Nephron (organoid): ENCODE data around the gene EPB41L2.
A peak's percentile ranks its signal among the peaks of the same experiment; 100 is the strongest.

Experiments used
- H3K27ac Mint-ChIP-seq, 3 experiments: 2 replicates each; pipeline ENCODE4 v1.8.0; 2020; ENCODE audit warnings: mixed read lengths in 3 of 3, mild to moderate bottlenecking in 2 of 3, moderate library complexity in 1 of 3
- H3K27me3 Mint-ChIP-seq: 2 replicates; pipeline ENCODE4 v1.8.0; 2021; ENCODE audit warnings: low read depth, mild to moderate bottlenecking, moderate library complexity, mixed read lengths
- H3K36me3 Mint-ChIP-seq: 2 replicates; pipeline ENCODE4 v1.8.0; 2020; ENCODE audit warnings: low read depth, mixed read lengths
- H3K4me1 Mint-ChIP-seq: 2 replicates; pipeline ENCODE4 v1.8.0; 2020; ENCODE audit warnings: mixed read lengths
- H3K4me3 Mint-ChIP-seq, 3 experiments: 2 replicates each; pipeline ENCODE4 v1.8.0; 2020; ENCODE audit warnings: mild to moderate bottlenecking in 3 of 3, mixed read lengths in 3 of 3, moderate library complexity in 2 of 3
- H3K9me3 Mint-ChIP-seq: 2 replicates; pipeline ENCODE4 v1.8.0; 2020; ENCODE audit warnings: mixed read lengths
- TF ChIP-seq, protein P1 (sequence below), 3 experiments: fragments of 200-600 bp; sonication (generic); IDR thresholded peaks; one replicate each; pipeline ENCODE4 v1.5.0; 2021; ENCODE audit warnings: antibody characterized with exemption in 3 of 3; ENCODE audit not compliant: unreplicated experiment in 3 of 3

EPB41L2 gene

DNA sequence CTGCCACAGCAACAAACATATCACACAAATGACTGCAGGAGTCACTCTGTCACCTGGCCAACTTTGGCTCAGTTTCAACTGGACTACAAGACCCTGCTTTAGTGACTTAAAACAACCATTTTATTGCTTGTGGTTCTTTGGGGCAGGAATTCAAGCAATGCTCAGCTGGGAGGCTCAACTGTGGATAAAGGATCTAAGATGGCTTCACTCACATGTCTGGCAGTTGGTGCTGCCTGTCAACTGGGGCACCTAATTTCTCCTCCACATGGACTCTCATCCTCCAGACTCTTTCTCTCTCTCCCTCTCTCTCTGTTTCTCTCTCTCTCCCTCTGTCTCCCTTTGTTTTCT, 2.8 kb upstream of the EPB41L2 start:
- Mint-ChIP-seq H3K36me3 (no peaks in the 10 kb centered on the region), H3K27ac (peak overlapping the region; percentile 3 to 71 (median 46)), H3K4me3 (peak overlapping the region; percentile 9 to 40 (median 25)), H3K9me3 (no peaks in the 10 kb centered on the region), H3K27me3 (no peaks in the 10 kb centered on the region), H3K4me1 (peaks cover 38% of the 10 kb centered on the region)
- TF ChIP-seq, protein P1, sequence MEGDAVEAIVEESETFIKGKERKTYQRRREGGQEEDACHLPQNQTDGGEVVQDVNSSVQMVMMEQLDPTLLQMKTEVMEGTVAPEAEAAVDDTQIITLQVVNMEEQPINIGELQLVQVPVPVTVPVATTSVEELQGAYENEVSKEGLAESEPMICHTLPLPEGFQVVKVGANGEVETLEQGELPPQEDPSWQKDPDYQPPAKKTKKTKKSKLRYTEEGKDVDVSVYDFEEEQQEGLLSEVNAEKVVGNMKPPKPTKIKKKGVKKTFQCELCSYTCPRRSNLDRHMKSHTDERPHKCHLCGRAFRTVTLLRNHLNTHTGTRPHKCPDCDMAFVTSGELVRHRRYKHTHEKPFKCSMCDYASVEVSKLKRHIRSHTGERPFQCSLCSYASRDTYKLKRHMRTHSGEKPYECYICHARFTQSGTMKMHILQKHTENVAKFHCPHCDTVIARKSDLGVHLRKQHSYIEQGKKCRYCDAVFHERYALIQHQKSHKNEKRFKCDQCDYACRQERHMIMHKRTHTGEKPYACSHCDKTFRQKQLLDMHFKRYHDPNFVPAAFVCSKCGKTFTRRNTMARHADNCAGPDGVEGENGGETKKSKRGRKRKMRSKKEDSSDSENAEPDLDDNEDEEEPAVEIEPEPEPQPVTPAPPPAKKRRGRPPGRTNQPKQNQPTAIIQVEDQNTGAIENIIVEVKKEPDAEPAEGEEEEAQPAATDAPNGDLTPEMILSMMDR (IDR thresholded peaks at IDR 0.05; ENCODE audit: unreplicated experiment in 3 of 3), result no peak

DNA sequence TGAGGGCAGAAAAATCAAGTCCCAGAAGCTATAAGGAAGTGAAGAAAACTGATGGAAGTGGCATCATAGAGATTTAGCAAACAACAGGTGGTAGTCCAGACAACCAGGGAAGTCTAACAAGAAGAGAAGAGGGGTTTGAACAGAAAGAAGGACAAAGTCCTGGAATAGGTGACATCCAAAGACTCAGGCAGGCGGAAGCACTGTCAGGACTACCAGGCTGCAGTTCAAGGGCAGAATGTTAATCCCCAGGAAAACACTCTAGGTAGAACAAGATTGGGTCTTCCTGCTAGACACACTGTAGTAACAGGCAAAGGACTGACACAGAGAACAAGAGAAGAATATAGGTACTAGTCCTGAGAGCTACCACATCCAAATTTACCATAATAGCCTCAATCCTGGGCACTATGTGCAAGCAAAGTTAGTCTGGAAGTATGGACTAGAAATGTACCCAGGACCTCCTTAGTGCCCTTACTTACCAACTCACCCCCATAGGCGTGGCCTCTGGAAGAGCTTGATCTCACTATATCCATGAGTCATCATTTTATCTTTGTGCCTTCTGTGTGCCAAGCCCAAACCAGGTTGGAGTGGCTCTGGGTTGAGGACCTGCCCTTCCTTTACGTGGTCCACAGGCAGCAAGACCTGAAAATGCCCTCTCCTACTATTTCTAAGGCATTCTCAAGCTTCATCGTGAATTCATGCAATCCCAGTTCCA, 2.2 kb upstream of the EPB41L2 start:
- TF ChIP-seq, protein P1 (IDR thresholded peaks at IDR 0.05; ENCODE audit: unreplicated experiment in 3 of 3), result no peak
- H3K36me3 Mint-ChIP-seq, result no peaks in the 10 kb centered on the region
- peak overlapping the region; percentile 3 to 71 (median 30) for H3K27ac Mint-ChIP-seq
- H3K27me3 Mint-ChIP-seq, result no peaks in the 10 kb centered on the region
- peaks cover 43% of the 10 kb centered on the region for H3K4me1 Mint-ChIP-seq
- H3K9me3 Mint-ChIP-seq, result no peaks in the 10 kb centered on the region
- H3K4me3 Mint-ChIP-seq, result peak overlapping the region in 2 of 3 experiments; percentile 25 to 40

DNA sequence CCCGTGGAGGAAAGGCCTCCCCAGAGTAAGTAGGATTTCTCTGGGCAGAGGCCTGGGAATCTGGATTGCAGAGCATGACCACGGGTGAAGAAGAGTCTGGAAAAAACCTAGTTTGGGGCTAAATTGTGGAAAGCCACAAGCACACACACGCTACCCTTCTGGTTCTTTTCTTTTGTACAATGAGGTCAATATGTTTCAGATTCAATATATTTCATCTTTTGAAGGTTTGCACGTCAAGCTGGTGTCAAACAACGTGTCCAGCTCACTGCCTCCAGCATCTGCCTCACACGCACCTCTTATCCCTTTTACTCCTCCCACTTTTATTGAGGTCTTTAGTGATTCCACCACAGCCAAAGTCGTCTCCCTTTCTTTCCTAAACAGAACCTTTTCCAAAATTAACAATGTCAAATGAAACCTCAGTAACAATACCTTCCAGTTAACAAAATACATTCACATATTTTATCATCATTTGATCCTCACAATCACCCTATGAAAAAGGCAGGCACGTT, 773 bp upstream of the EPB41L2 start:
- Mint-ChIP-seq H3K4me1 (peaks cover 50% of the 10 kb centered on the region), H3K36me3 (no peaks in the 10 kb centered on the region), H3K27ac (peak overlapping the region; percentile 72 to 81 (median 81)), H3K27me3 (no peaks in the 10 kb centered on the region), H3K9me3 (no peaks in the 10 kb centered on the region), H3K4me3 (peak overlapping the region; percentile 84 to 86 (median 84))
- TF ChIP-seq, protein P1 (IDR thresholded peaks at IDR 0.05; ENCODE audit: unreplicated experiment in 3 of 3), result no peak

DNA sequence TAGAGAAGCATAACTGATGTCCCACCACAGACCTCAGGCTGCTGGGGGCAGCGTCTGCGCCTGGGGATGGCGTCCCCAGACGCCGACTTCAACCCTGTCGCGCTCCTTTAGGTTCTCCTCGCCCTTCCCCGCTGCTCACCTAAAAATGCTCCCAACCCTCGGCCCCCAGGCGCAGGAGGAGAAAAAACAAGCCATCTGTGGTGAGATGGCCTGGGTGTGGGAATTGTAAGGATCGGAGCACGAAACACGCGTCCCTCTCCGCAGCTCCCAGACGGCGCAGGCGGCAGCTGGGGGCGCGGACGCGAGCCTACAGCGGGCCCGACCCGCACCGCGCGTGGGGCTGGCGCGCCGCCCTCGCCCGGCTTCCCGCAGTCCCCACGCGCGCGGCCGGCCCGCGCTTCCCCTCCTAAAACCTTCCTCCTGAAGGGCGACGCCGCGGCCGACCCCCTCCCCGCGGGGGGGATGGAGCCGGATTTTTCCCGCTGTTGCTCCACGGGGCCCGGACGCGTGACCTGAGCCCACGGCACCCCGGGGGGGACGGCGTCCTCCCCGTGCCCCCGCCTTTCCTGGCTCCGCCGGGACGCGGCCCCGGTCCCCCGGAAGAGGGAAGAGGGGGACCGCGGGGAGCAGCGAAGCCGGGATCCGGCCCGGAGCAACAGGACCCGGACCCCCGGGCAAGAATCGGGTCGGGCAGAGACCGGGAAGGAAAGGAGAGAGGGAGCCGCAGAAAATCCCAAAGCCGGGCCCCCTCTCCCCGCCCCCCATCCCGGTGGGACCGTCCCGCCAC, 611 bp downstream of the EPB41L2 start:
- peak overlapping the region; percentile 86 to 89 (median 88) for H3K4me3 Mint-ChIP-seq
- peaks cover 10% of the 10 kb centered on the region for H3K36me3 Mint-ChIP-seq
- TF ChIP-seq, protein P1 (IDR thresholded peaks at IDR 0.05; ENCODE audit: unreplicated experiment in 3 of 3), result no peak
- H3K27me3 Mint-ChIP-seq, result no peaks in the 10 kb centered on the region
- H3K9me3 Mint-ChIP-seq, result peaks cover 1% of the 10 kb centered on the region
- H3K4me1 Mint-ChIP-seq, result peaks cover 50% of the 10 kb centered on the region
- H3K27ac Mint-ChIP-seq, result peak overlapping the region; percentile 63 to 72 (median 70)

DNA sequence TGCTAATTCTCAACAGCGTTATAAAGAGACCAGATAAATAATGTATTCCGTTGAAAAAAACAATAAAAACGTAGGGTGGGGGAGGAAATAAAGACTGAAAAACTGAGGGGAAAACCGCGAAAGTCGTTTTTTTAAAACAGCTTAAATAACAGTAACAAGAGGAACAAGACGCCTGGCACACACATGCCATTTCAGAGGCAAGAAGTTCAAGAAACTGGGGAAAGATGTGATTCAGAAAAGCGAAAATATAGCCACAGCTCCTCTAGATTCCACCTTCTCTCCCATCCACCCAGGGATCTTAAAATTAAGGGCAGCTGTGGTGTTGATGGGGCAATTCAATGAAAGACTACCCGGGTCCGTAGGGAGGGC, 1.3 kb downstream of the EPB41L2 start:
- no peaks in the 10 kb centered on the region for H3K27me3 Mint-ChIP-seq
- H3K36me3 Mint-ChIP-seq, result peaks cover 17% of the 10 kb centered on the region
- H3K4me1 Mint-ChIP-seq, result peaks cover 50% of the 10 kb centered on the region
- H3K27ac Mint-ChIP-seq, result peak overlapping the region; percentile 63 to 70 (median 68)
- H3K4me3 Mint-ChIP-seq, result peak overlapping the region; percentile 85 to 88 (median 86)
- H3K9me3 Mint-ChIP-seq, result peaks cover 8% of the 10 kb centered on the region
- TF ChIP-seq, protein P1 (IDR thresholded peaks at IDR 0.05; ENCODE audit: unreplicated experiment in 3 of 3), result no peak
